GM03348 (cell line): ENCODE measurements around the gene C2CD4C.
"Not testable (repeated sequence)": the region's sequence is repeated elsewhere in the genome, so short reads cannot be mapped to it uniquely, and the experiment has no call there.

Experiments
- DNase-seq: peaks from one replicate; pipeline ENCODE4 v3.0.0; 2012; ENCODE audit warnings: low spot score

C2CD4C gene

DNA sequence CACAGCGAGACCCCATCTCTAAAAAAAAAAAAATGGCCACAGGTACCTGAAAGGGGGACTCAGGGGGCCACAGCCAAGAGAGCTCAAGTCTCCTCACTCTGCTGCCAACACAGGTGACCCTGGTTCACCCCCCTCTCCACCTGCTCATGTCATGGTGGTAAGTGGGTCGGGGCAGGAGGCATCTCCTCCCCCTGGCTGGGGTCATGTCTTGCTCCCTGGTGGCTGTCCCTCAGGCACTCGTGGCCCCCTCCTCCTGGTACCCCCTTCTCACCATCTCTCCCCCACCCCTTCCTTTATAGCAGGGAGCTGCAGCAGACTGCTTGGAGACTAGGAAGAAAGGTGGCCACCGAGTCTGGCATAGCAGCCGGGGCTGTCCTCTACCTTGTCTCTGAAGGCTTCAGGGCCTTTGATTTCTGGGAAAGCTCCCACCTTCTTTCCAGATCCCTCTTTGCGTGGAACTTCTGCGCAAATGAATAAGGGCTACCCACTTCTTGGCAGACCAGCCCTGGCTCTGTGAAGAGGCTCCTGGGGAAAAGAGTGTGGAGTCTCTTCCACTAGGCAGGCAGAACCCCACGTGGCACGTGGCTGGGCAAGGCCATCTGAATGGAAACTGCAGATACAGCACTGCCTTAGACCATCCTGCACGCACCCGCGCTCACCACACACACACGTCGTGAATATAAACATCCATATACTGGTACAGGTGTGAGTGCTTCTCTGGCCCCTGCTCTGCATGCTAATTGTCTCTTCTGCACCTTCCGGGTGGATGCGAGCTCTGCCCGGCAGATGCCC, 44.3 kb downstream of the C2CD4C start:
- DNase-seq, result no peak

DNA sequence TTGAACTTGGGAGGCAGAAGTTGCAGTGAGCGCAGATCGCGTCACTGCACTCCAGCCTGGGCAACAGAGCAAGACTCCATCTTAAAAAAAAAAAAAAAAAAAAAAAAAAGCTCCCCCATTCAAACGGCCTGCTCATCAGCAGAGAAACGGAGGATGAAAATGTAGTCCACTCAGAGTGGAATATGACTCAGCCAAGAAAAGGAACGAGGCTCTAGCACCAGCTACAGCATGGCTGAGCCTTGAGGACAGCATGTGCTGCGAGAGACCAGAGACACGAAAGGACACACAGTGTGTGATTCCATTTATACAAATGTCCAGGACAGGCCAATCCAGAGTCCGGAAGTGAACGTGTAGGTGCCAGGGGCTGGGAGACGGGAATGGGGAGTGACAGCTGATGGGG, 46.3 kb downstream of the C2CD4C start:
- DNase-seq, result no peak

DNA sequence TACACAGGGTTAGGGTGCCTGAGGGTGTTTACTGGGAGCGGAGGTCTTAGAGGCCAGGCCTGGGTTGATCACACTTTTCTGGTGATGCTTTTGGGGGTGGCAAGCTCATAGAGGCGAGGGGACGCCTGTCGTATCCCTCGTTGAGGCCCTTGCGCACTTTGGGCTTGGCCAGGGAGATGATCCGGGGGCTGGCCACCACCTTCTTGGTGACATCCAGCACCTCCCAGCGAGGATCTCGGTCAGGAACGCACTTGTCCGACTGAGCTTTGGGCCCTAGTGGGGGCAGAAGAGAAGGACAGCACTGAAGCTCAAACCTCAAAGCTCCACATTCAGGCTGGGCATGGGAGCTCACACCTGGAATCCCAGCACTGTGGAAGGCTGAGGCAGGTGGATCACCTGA, 46.8 kb downstream of the C2CD4C start:
- DNase-seq, result no peak

DNA sequence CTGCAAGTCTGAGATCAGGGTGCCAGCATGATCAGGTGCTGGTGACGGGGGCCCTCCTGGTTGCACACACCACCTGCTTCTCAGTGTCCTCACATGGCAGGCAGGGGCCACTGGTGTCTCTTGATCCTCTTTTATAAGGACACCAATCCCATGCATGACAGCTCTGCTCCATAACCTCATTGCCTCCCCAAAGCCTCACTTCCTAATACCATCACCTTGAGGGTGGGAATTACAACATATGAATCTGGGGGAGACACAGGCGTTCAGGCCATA, 49.4 kb downstream of the C2CD4C start:
- no peak for DNase-seq

GRCh38 chr19:355536-355935, 53.4 kb downstream of the C2CD4C start:
- DNase-seq, result not testable (repeated sequence)
